Measurements from ENCODE around the gene CERS2.
A peak's percentile ranks its signal among the peaks of the same experiment; 100 is the strongest.
"Not testable (repeated sequence)": the region's sequence is repeated elsewhere in the genome, so short reads cannot be mapped to it uniquely, and the experiment has no call there.

CERS2 gene

GRCh38 chr1:150970808-150971582 is 3.6 kb downstream of the CERS2 start:
- peak; percentile 68 for DNase-seq (ENCODE audit: low read depth)

- no peak for DNase-seq (ENCODE audit: low read depth)
Measured at GRCh38 chr1:150969626-150970025, 5.0 kb downstream of the CERS2 start.

- DNase-seq (ENCODE audit: low read depth): no peak
Measured at GRCh38 chr1:150968491-150968890, 6.1 kb downstream of the CERS2 start.

GRCh38 chr1:150967936-150968335 is 6.7 kb downstream of the CERS2 start:
- no peak for DNase-seq (ENCODE audit: low read depth)

- no peak for DNase-seq (ENCODE audit: low read depth)
Measured at GRCh38 chr1:150966011-150966410, 8.6 kb downstream of the CERS2 start.

GRCh38 chr1:150965605-150966004 is 9.0 kb downstream of the CERS2 start:
- no peak for DNase-seq (ENCODE audit: low read depth)

GRCh38 chr1:150964164-150964489 is 10.5 kb downstream of the CERS2 start:
- DNase-seq (ENCODE audit: low read depth): no peak

- no peak for DNase-seq (ENCODE audit: low read depth)
Measured at GRCh38 chr1:150963321-150964163, 11.1 kb downstream of the CERS2 start.

- no peak for DNase-seq (ENCODE audit: low read depth)
Measured at GRCh38 chr1:150961756-150962155, 12.9 kb downstream of the CERS2 start.

- DNase-seq (ENCODE audit: low read depth): no peak
Measured at GRCh38 chr1:150960646-150961045, 14.0 kb downstream of the CERS2 start.

GRCh38 chr1:150957666-150958065 is 17.0 kb downstream of the CERS2 start:
- no peak for DNase-seq (ENCODE audit: low read depth)

GRCh38 chr1:150955280-150955679 is 19.4 kb downstream of the CERS2 start:
- no peak for DNase-seq (ENCODE audit: low read depth)

- DNase-seq (ENCODE audit: low read depth): no peak
Measured at GRCh38 chr1:150954708-150955107, 19.9 kb downstream of the CERS2 start.

GRCh38 chr1:150944856-150945255 is 29.8 kb downstream of the CERS2 start:
- DNase-seq (ENCODE audit: low read depth): no peak

GRCh38 chr1:150931773-150932172 is 42.9 kb downstream of the CERS2 start:
- peak; percentile 25 for DNase-seq (ENCODE audit: low read depth)

- not testable (repeated sequence) for DNase-seq (ENCODE audit: low read depth)
Measured at GRCh38 chr1:150928775-150929174, 45.9 kb downstream of the CERS2 start.

GRCh38 chr1:150928286-150928685 is 46.3 kb downstream of the CERS2 start:
- peak; percentile 19 for DNase-seq (ENCODE audit: low read depth)

GRCh38 chr1:150927624-150928023 is 47.0 kb downstream of the CERS2 start:
- DNase-seq (ENCODE audit: low read depth): no peak

- DNase-seq (ENCODE audit: low read depth): peak; percentile 98
Measured at GRCh38 chr1:150926097-150926741, 48.4 kb downstream of the CERS2 start, which contains the start of gene SETDB1. TSS of gene SETDB1 (plus strand) at chr1:150926363. CDS start at chr1:150927715, 1,352 bp downstream.

- DNase-seq (ENCODE audit: low read depth): no peak
Measured at GRCh38 chr1:150925080-150925479, 49.6 kb downstream of the CERS2 start.

GRCh38 chr1:150922519-150922975 is 52.1 kb downstream of the CERS2 start:
- DNase-seq (ENCODE audit: low read depth): peak; percentile 90

GRCh38 chr1:150917387-150917786 is 57.2 kb downstream of the CERS2 start:
- no peak for DNase-seq (ENCODE audit: low read depth)

Data from EH (cell line).